Measurements from ENCODE around the gene GATAD2B.
"Not testable (repeated sequence)": the region's sequence is repeated elsewhere in the genome, so short reads cannot be mapped to it uniquely, and the experiment has no call there.

Gene GATAD2B

DNA sequence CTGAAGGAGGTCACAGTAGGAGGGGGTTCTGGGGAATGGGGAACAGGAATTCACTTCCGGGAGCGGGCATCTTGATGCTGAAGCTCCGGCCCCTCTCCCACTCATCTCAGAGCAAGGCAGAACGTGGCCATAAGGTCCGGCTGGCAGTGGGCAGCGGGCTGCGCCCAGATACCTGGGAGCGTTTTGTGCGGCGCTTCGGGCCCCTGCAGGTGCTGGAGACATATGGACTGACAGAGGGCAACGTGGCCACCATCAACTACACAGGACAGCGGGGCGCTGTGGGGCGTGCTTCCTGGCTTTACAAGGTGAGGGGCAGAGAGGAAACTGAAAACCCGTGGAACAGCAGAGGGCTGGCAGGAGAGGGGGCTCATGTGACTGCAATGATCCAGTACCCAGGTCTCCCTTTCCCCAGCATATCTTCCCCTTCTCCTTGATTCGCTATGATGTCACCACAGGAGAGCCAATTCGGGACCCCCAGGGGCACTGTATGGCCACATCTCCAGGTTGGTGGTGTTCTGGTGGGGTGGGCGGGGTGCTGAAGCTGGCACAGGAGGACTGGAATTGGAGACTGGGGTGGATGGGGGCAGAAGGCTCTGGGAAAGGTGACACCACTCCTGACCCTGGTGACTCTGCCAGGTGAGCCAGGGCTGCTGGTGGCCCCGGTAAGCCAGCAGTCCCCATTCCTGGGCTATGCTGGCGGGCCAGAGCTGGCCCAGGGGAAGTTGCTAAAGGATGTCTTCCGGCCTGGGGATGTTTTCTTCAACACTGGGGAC, 144.5 kb downstream of the GATAD2B start:
- DNase-seq (ENCODE audit: low read depth), result no peak

DNA sequence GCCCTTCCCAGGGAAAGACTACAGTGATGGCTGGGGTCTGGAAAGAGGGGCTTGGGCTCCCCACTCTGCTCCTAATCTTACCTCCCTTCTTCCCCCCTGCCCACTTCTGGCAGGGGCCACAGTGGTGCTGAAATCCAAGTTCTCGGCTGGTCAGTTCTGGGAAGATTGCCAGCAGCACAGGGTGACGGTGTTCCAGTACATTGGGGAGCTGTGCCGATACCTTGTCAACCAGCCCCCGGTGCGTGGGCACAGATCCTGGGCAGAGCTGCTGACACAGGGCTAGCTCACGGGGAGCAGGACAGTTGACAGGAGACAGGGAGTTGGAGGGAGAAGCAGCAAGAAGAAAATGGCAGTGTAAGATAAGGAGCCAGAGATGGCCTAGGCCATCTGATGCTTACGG, 145.1 kb downstream of the GATAD2B start:
- DNase-seq (ENCODE audit: low read depth), result no peak

DNA sequence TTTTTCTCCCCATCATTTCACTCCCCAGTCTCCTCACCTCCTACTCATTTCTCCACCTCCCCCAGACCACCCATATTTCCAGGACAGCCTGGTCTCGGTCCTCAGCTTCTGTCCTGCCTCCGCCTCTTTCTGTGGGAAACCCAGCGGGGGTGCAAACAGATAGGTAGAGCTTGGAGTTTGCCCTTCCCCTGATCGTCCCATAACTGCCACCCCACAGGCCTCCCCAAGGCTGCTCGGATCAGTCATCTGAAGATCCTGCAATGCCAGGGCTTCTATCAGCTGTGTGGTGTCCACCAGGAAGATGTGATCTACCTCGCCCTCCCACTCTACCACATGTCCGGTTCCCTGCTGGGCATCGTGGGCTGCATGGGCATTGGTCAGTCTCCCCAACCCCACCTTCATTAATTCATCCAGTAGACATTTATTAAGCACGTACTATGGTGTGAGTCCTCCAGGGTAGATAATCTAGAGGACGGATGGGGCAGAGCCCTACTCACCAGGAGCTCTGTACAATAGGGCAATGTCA, 145.9 kb downstream of the GATAD2B start:
- no peak for DNase-seq (ENCODE audit: low read depth)

DNA sequence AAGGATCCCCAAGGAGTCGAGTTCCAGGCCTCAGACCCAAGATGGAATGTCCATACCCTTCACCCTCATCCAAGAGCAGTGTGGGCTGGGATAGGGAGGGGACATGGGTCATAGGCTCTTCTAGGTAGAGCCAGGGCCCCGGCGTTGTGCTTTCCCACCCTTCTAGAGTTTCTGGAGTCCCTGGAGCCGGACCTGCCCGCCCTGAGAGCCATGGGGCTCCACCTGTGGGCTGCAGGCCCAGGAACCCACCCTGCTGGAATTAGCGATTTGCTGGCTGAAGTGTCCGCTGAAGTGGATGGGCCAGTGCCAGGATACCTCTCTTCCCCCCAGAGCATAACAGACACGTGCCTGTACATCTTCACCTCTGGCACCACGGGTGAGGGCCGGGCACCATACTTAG, 146.4 kb downstream of the GATAD2B start:
- no peak for DNase-seq (ENCODE audit: low read depth)

DNA sequence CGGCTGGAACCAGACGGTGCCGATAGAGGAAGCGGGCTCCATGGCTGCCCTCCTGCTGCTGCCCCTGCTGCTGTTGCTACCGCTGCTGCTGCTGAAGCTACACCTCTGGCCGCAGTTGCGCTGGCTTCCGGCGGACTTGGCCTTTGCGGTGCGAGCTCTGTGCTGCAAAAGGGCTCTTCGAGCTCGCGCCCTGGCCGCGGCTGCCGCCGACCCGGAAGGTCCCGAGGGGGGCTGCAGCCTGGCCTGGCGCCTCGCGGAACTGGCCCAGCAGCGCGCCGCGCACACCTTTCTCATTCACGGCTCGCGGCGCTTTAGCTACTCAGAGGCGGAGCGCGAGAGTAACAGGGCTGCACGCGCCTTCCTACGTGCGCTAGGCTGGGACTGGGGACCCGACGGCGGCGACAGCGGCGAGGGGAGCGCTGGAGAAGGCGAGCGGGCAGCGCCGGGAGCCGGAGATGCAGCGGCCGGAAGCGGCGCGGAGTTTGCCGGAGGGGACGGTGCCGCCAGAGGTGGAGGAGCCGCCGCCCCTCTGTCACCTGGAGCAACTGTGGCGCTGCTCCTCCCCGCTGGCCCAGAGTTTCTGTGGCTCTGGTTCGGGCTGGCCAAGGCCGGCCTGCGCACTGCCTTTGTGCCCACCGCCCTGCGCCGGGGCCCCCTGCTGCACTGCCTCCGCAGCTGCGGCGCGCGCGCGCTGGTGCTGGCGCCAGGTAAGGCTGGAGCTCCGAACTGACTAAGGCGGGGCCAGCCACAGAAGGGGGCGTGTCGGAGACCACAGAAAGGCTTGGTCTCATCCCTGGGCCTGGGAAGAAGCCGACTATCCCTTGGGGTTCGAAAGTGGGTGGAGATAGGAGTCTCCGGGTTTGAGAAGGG, 147.1 kb downstream of the GATAD2B start:
- no peak for DNase-seq (ENCODE audit: low read depth)

DNA sequence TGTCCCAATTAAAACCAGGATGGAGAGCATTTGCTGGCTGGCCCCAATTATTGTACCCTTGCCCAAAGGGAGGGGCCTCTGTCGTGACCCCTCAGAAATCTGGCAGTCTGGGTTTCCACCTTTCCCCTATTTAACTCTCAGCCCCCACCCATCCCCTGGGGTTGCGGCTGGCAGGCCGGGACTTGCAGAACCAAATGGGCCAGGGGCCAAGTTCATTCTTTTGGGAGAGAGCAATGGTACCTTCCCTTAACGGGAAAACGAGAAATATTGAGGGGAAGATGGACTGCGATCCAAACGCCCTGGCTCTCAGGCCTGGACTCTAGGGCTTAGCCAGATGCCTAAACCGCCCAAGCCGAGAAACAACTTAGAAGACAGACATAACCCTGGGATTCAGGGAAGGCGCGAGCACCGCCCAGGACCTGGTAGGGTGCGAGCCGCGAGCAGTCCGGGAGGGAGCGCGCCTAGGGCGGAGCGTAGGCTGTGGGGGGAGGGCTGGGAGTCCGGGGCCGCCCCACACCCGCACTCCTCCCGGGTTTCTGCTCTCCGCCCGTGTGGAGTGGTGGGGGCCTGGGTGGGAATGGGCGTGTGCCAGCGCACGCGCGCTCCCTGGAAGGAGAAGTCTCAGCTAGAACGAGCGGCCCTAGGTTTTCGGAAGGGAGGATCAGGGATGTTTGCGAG, 147.9 kb downstream of the GATAD2B start, which contains the start of gene SLC27A3:
SLC27A3 (plus strand) TSS at position 628 of the 678 bp plus-strand sequence. CDS start 91 bp downstream, outside the sequence.
- no peak for DNase-seq (ENCODE audit: low read depth)

DNA sequence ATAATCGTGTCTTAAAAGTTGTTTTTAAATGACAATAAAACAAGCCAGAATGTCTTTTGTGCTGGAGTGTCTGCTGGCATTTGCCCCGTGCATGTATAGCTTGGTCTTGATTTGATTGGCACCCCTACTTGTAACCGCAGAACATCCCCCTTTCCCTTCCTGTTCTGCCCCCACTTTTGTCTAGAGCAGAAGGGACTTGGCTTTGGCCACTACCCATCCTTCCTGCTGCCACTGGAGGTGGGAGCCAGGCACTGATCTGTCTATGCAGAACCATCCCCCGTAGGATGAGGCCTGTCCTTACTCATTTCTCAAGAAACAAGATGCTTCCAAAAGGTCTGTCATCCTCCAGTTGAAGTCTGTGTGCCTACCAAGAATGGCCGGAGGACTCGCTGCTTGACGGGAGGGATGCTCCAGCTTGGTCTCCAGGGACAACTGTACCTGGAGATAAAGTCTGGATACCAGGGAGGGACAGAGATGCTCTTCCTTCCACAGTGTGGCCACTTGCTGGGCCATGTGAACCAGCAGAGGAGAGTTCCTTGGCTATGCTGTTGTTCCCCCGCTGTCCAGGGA, 148.7 kb downstream of the GATAD2B start:
- no peak for DNase-seq (ENCODE audit: low read depth)

DNA sequence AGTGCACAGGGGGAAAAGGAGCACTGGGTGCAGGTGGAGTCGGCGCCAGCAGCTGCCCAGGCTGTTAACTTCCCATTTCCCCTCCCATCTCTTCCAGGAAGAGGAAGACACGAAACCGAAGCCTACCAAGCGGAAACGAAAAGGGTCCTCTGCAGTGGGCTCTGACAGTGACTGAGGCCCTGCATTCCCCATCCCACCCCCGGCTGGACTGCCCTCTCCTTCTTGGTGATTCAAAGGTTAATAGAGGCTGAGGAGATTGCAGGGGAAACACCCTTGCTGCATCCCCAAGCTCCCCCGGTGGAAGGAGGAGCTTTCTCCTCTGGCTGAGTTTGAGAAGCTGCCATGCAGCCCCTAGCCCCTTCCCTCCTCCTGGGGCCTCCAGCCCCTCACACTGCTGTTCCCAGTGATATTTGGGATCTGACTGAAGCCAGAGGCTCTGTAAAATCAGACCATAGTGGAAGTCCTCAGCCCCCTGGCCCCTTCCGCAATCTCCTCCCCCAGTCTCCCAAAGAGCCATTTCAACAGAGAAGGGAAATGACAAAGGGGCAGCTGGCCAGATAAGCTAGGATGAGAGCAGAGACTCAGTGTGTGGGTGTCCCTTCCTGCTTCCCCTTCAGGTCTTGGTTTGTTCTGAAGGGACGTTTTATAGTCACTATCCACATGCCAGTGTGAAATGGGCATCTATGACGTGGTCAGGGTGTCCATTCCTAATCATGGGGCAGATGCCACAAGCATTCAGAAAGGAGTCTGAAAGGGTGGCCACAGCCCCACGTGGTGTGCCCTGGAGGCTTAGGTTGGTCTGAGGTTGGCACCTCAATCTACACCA, 149.5 kb downstream of the GATAD2B start:
- DNase-seq (ENCODE audit: low read depth), result no peak

DNA sequence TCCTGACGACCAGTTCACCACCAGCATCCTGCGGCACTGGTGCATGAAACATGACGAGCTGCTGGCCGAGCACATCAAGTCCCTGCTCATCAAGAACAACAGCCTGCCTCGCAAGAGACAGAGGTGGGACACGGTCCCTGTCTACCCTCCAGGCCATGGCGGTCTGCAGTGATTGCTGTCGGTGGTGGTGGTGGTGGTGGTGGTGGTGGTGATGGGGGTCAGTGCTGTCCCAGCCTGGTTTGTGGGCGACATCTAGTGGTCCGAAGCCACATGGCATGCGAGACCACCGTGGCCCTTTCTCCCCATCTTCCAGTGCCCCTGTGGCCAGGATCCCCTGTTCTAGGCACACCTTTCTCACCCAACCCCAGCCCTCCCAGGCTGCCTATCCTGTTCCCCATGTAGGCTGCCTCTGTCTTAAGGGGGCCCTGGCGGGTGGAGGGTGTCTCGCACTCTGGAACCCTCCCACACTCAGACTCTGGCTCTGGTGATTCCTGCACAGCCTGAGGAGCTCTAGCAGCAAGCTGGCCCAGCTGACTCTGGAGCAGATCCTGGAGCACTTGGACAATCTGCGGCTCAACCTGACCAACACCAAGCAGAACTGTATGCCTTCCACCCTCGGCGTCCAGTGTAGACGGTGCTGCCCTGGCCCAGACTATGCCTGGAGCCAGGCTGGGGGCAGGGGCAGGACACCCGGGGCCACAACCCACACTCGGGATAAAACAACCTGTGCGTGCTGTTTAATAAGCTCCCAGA, 150.8 kb downstream of the GATAD2B start:
- DNase-seq (ENCODE audit: low read depth), result no peak

DNA sequence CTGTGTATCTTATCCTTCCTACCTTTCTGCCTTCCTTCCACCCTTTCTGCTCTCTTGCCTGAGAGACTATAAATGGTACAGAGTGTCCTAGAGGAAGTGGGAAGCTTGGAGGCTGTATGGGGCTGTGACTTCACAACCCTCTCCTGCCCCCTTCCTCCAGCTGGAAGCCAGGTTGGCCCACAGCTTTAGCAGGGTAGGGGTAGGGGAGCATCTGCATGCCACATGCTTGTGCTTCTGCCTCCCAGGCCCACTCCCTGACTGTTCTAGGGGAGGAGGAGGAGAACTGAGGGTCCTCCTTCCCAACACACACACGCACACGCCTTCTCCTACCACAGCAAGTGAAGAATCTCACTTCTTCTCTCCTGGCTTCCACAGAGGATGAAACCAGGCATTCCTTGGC, 151.5 kb downstream of the GATAD2B start:
- DNase-seq (ENCODE audit: low read depth), result no peak

DNA sequence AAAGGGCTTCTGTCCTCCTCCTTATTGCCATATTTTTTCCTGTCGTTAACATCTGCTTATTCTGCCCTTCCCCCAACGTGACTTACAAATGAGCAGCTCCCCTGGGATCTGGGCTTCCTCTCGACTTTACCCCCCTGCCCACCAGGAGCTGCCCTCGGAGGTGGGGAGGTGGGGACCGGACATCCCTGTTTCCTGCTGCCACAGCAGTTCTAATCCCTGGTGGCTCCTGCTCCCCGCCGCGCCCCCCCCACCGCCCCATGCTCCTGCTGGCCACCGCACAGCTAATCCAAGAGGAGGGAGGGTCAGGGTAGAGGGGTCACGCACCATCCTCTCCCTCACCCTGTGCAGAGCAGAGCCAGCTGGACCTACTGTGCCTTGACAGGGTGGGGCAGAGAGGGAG, 152.0 kb downstream of the GATAD2B start:
- no peak for DNase-seq (ENCODE audit: low read depth)

DNA sequence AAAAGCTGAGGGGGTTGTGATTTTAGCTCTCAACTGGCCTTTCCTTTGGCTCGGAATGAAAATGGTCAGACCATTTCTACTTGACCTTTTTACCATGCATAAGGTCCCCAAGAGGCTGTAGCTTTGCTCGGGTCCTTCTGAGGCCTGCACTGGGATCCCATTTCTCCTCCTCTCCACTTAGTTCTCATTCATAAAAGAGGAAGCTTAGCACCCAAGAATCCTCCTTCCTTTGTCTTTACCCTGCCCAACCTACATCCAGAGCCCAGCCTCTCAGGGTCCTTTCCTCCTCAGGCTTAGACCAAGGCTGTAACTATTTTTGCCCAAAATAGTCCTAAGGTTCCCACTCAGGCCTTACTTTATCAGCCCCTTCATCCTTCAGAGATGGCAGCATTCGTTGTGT, 153.6 kb downstream of the GATAD2B start:
- no peak for DNase-seq (ENCODE audit: low read depth)

DNA sequence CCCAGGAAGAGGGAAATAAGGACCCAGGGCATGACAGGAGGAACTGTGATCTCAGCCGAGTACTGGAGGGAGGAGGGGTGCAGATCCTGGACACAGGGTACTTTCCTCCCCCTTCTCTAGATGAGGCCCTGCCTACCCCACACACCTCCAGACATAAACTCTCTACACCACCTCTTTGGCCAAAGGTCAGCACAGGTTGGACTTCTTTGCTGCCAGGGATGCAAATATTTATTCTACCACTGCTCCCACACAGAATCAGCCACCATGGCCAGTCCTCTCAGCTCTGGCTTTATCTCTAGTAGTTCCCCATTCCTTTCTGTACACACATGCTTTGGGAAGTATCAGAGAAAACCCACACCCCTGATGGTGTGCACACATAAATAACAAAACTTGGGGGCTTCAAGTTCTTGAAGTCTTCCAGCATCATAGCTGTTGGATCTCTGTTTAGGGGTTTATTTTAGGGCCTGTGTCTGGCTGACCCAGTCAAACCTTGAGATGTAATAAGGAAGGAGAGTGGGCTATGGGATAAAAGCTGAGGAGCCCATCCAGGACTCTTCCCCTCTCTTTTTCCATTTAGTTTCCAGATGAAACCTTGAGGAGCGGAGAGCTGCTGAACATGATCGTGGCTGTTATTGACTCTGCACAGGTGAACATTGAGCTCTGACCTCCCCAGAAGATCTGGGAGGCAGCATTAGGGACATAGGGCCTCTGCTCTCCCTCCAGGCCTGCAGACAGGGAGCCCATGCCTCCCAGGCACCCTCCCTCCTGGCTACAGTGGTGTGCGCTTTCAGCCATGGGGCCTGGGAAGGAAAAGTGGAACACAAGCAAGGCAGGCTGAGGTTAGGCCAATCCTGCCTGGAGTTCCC, 154.2 kb downstream of the GATAD2B start:
- DNase-seq (ENCODE audit: low read depth), result no peak

DNA sequence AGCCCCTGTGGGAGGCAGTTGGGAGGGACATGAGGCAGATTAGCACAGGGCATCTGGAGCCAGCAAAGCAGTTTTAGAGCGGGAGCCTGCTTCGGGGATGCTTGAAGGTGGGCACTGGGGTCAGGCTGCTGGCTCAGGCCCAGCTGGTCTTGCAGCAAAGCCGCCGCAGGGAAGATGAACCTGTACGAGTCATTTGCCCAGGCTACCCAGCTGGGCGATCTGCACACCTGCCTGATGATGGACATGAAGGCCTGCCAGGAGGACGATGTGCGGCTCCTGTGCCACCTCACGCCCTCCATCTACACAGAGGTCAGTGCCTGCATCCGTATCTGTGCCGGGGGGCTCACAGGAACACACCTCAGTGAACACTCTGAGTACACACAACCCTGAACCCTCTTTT, 155.3 kb downstream of the GATAD2B start:
- DNase-seq (ENCODE audit: low read depth), result no peak

DNA sequence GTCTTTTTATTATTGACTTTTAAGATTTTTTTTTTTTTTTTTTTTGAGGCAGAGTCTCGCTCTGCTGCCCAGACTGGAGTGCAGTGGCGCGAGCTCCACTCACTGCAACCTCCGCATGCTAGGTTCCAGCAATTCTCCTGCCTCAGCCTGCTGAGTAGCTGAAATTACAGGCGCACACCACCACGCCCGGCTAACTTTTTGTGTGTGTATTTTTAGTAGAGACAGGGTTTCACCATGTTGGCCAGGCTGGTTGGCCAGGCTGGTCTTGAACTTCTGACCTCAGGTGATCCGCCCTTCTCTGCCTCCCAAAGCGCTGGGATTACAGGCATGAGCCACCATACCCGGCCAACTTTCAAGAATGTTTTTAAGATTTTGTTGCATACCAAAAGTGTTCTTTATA, 156.1 kb downstream of the GATAD2B start:
- not testable (repeated sequence) for DNase-seq (ENCODE audit: low read depth)

DNA sequence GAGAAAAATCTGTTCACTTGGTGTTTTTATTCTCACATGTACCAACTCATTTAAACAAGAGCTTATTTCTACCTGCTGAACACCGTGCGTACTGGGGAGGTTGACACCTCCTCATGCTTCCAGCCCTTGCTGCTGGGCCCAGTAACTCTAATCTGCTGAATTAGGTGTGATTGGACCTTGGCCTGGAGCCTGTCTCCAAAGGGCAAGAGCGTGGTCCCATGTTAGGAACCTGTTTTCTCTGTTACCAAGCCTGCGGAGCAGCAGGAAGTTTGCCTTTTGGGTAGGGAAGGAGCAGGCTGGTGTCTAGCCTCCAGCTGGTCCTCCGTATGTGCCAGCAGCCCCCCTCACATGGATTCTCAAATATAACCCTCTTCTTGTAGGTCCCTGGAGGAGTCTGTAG, 158.5 kb downstream of the GATAD2B start:
- DNase-seq (ENCODE audit: low read depth), result no peak

DNA sequence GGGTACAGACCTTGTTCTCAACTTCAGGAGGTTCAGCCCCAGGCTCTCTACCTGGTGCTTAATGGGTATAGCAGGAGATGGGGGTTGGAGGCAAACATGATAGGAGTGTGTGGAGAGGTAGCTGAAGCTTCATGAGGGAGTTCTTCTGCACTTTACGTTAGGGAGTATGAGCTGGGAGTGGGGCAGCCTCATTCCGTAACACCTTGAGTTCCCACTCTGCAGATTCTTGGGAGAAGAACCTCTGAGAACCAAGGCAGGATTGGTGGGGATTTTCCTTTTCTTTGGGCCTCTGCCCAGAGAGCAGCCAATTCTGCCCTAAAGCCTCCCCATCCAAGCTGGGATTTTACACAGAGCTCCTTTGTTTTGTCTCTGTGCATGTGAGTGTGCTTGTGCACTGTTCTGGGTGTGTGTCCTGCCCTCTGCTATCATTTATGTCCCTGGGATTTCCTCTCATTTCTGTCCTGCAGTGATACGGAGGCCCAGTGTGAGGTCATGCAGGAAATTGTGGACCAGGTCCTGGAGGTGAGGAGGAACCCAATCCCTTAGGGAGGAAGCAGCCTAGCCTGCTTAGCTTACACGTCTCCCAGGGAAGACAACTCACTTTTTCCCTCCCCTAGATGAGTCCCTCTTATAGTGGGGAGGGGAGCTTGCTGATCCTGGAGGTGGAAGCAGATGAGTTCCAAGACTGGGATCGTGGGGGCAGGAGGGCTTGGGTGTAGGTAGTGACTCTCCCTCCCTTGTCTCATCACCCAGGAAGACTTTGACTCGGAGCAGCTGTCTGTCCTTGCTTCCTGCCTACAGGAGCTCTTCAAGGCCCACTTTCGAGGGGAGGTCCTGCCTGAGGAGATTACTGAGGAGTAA, 159.2 kb downstream of the GATAD2B start:
- no peak for DNase-seq (ENCODE audit: low read depth)

DNA sequence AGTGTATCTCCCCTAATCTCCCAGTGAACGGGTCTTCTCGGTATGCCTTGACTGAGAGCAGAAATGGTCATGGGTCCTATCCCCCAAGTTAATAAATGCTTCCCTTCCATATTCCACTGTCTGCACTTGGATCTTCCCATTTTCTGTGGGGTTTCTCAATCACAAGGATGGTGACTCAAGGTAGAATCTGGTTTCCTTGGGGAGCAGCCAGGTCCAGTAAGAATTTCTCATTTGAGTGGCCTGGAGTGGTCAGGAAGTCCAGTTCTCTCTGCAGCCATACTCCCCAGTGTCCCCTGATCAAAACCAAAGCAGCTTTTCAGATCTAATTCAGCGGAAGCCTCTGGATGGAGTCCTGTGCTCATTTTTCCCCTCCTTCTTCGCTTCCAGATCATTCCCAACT, 162.3 kb downstream of the GATAD2B start:
- no peak for DNase-seq (ENCODE audit: low read depth)

All from HS-27A (cell line).